ENCODE results near the gene MCM5.

The MCM5 gene

DNA sequence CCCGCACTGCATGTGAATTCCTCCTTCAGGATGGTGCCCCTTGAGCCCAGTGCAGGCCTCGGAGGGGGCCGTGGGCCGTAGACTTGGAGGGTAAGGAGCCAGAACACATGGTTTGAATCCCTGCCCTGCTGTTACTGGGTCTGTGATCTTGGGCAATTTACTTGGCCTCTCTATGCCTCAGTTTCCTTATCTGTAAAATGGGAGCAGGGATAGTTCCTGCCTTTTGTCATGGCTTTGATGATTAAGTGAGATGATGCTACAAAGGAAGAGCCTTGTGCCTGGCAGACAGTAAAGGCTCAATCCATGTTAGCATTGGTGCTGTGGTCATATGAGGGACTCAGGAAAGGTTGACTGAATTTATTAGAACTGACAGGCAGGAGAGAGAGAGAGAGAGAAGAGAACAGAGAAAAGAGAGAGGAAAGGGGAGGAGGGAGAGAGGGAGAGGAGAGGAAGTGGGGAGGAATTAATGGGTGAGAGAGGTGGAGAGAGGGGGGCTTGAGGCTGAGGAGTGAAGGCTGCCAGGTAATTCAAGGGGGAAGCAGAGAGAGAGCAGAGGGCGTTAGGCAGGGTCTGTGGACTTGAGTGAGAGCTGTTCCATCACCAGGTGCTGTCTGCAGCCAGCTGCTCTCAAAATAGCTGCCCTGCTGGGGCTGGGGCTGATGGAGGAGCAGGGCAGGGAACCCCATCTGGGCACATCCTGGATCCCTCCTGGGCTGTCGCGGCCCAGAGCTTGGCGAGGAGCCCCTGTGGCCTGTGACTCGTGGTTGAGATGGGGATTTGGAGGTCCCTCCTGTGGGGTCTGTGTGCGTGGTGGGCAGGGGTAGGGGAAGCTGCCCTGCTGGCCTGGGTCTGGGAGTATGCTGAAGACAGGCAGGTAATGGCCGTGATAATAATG, 44.1 kb downstream of the MCM5 start:
- TF ChIP-seq JUND (IDR thresholded peaks at IDR 0.05; ENCODE audit: low read depth) = no peak
- in situ Hi-C loops (cut with HindIII; ENCODE audit: low pct_unique_long_range_greater_than_20kb, low sequenced_read_pairs) = no loop called here

DNA sequence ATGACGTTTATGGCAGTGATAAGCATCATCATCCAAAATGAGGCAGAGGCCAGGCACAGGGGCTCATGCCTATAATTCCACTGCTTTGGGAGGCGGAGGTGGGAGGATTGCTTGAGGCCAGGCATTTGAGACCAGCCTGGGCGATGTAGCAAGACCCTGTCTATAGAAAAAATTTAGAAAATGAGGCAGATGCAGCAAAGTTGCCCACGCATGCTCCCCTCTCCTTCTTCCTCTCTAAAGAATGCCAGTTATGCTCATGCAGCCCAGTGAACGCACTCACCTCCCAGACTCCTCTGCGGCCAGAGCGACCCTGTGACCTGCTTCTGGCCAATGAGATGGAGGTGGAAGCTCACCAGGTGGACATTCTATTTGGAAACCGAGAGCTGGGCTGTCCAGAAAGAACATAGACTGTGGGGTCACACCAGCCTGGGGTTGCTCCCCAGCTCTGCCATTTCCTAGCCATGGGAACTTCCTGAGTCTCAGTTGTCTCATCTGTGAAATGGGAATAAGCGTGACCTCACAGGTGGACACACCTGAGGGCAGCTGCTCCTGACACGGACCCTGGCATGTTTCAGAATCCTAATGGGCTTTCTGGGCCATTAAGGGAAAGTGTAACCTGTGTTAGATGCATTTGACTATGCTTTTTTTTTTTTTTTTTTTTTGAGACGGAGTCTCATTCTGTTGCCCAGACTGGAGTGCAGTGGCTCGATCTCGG, 44.9 kb downstream of the MCM5 start:
- TF ChIP-seq JUND (IDR thresholded peaks at IDR 0.05; ENCODE audit: low read depth) = no peak
- DNase-seq (ENCODE audit: low read depth in 1 of 2, low spot score in 1 of 2) = no peak
- in situ Hi-C loops (cut with HindIII; ENCODE audit: low pct_unique_long_range_greater_than_20kb, low sequenced_read_pairs) = no loop called here

More for the DNA sequence above, 44.1 kb downstream of the MCM5 start:
- DNase-seq (ENCODE audit: low read depth in 1 of 2, low spot score in 1 of 2) = no peak

DNA sequence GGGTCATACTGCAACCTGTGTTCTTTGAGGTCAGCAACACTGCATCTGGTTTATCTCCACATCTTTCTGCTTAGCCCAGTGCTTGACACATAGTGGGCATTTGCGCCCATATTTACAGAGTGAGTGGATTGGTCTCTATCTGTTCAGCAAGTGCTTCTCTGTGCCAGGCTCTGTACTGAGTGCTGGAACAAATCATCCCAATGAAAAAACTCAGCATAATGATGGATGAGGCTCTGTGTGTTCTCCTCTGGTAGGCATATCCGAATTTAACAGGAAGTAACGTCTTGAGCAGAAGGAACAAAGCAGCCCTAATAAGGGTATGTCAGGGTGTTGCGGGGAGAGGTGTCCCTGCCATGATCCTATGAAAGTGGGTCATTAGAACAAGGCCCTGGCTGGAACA, 46.0 kb downstream of the MCM5 start:
- in situ Hi-C loops (cut with HindIII; ENCODE audit: low pct_unique_long_range_greater_than_20kb, low sequenced_read_pairs) = no loop called here
- no peak for TF ChIP-seq JUND (IDR thresholded peaks at IDR 0.05; ENCODE audit: low read depth)
- no peak for DNase-seq (ENCODE audit: low read depth in 1 of 2, low spot score in 1 of 2)

DNA sequence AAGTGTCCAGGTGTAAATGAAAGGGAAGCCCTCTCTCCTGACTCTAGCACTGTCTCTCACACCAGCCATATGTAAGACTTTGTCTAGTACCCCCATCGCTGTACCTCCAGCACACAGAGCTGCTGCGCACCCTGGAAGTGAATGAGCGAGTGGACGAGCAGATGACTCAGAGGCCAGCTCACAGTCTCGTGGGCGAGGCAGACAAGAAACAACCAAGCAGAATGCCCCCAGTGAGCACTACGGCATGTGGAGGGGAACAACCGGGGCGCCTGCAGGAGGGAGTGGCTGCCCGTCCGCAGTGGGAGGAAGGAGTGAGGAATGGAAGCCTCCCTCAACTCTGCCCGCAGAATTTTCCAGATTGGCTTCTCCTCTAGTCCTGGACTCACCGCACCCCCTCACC, 46.4 kb downstream of the MCM5 start:
- no peak for DNase-seq (ENCODE audit: low read depth in 1 of 2, low spot score in 1 of 2)
- no peak for TF ChIP-seq JUND (IDR thresholded peaks at IDR 0.05; ENCODE audit: low read depth)
- in situ Hi-C loops (cut with HindIII; ENCODE audit: low pct_unique_long_range_greater_than_20kb, low sequenced_read_pairs) = no loop called here

DNA sequence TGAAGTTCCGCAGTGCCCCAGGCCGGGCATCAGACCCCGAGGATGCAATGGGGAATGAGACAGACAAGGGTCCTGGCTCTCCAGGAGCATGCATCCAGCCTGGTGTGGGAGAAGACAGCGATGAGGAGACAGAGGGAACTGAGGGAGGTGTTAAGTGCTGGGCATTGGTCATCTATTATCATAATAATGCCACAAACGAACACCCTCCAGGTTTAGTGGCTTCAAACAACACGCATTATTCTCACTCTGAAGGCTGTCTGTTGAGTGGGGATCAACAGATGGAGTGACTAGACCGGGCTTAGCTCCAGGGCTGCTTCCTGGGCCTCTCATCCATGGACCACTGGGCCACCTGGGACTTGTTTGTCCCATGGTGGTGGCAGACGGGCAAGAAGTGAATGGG, 48.6 kb downstream of the MCM5 start:
- in situ Hi-C loops (cut with HindIII; ENCODE audit: low pct_unique_long_range_greater_than_20kb, low sequenced_read_pairs) = no loop called here
- no peak for DNase-seq (ENCODE audit: low read depth in 1 of 2, low spot score in 1 of 2)
- no peak for TF ChIP-seq JUND (IDR thresholded peaks at IDR 0.05; ENCODE audit: low read depth)

DNA sequence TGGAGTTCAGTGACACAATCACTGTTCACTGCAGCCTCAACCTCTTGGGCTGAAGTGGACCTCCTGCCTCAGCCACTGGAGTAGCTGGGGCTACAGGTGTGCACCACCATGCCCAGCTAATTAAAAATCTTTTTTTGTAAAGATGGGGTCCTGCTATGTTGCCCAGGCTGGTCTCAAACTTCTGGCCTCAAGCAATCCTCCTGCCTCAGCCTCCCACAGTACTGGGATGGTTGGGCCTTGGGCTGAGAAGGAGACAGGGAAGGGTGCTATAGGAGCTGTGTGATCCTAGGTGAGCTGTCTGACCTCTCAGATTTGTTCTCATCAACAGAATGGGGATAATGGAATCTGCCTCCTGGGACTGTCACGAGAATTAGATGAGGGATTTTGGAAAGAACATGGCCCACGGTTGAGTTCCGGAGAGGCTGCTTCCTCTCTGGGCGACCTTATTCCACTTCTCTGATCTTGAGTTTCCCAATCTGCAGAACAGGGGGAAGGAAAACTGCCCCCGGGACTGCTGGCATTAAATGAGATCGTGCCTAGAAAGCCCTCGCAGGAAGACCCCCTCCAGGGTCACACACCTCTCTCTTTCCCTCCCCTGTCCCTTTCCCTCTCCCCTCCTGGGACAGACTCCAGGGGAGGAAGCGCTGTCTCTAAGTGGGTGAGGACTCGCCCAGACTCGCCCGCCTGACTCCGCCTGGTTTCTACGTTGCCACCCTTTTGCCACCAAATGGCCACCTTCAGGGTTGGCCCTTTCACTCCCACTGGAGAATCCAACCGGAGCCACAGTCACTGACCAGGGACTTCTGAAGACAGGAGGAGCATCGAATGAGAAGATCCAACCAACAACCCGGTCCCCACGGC, 50.1 kb downstream of the MCM5 start:
- TF ChIP-seq JUND (IDR thresholded peaks at IDR 0.05; ENCODE audit: low read depth) = no peak
- DNase-seq (ENCODE audit: low read depth in 1 of 2, low spot score in 1 of 2) = no peak
- in situ Hi-C loops (cut with HindIII; ENCODE audit: low pct_unique_long_range_greater_than_20kb, low sequenced_read_pairs) = no loop called here

DNA sequence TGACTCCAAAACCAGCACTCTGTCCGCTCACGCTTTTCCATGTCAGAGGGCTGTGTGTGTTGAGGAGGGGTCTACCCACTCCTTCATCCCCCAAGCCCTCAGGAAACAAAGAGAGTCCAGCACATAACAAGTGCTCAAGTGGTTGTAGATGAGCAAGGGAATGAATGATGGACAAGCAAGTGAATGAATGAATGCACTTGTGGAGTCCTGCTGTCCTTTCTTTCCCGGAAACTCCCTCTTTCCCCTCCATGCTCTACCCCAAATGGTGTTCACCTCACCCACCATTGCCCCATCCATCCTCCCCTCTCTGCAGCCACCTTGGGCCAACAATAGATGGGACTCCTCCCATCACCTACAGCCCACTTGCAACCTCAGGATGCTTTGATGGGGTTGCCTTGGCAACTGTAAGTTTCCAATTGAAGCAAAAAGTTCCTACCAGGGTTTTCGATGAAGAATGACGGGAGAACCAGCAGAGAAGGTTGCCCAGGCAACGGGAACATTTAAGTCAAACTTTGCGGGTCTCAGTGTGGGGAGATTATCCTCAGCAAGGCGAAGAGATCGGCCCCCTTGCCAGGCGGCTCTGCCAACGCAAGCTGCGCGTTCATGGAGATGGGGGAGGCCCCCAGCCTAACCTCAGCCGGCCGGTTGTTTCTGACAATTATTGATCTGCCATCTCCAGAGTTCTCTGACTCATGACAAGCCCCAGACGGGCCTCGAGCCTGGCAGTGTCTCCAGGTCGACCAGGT, 51.1 kb downstream of the MCM5 start:
- no peak for TF ChIP-seq JUND (IDR thresholded peaks at IDR 0.05; ENCODE audit: low read depth)
- no peak for DNase-seq (ENCODE audit: low read depth in 1 of 2, low spot score in 1 of 2)
- in situ Hi-C loops (cut with HindIII; ENCODE audit: low pct_unique_long_range_greater_than_20kb, low sequenced_read_pairs) = no loop called here

DNA sequence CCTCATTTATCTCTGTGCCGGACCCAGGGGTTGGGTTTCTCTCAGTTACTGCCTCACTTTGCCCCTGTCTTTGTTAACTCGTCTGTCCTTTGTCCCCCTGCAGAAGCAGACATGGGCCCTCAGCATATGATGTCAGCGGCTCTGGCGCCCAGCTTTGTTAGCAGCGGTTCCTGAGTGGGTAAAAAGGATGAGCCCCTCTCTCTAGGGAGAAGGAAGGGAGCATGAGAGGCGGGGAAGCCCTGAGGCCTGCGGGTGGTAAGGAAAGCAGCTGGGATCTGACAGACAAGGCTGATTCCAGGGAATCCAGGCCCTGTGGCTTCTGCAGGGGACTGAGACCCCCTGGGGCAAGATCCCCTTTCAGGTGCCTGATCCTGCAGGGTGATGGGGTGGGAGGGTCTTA, 51.7 kb downstream of the MCM5 start:
- DNase-seq (ENCODE audit: low read depth in 1 of 2, low spot score in 1 of 2) = no peak
- in situ Hi-C loops (cut with HindIII; ENCODE audit: low pct_unique_long_range_greater_than_20kb, low sequenced_read_pairs) = no loop called here
- no peak for TF ChIP-seq JUND (IDR thresholded peaks at IDR 0.05; ENCODE audit: low read depth)

DNA sequence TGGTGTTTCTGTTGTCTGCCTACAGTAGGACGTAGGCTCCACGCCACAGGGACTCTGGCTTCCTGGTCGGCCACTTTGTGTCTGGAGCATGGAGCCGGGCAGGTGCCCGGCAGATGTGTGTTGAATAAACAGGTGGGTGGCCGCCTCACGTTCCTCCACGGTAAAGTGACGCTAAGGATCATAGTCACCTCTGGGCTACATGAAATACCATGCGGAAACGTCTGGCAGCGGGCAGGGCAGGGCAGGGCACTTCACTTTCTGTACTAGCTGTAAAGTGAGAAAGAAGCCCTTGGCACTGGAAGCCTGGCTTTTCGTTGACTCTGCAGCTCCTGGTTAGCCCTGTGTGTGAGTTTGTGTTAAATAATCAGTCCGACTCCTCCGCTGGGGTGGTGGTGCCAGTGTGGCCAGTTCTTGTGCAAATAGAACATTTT, 52.4 kb downstream of the MCM5 start:
- peak; percentile 58 to 88 for DNase-seq (ENCODE audit: low read depth in 1 of 2, low spot score in 1 of 2)
- in situ Hi-C loops (cut with HindIII; ENCODE audit: low pct_unique_long_range_greater_than_20kb, low sequenced_read_pairs) = no loop called here
- no peak for TF ChIP-seq JUND (IDR thresholded peaks at IDR 0.05; ENCODE audit: low read depth)

DNA sequence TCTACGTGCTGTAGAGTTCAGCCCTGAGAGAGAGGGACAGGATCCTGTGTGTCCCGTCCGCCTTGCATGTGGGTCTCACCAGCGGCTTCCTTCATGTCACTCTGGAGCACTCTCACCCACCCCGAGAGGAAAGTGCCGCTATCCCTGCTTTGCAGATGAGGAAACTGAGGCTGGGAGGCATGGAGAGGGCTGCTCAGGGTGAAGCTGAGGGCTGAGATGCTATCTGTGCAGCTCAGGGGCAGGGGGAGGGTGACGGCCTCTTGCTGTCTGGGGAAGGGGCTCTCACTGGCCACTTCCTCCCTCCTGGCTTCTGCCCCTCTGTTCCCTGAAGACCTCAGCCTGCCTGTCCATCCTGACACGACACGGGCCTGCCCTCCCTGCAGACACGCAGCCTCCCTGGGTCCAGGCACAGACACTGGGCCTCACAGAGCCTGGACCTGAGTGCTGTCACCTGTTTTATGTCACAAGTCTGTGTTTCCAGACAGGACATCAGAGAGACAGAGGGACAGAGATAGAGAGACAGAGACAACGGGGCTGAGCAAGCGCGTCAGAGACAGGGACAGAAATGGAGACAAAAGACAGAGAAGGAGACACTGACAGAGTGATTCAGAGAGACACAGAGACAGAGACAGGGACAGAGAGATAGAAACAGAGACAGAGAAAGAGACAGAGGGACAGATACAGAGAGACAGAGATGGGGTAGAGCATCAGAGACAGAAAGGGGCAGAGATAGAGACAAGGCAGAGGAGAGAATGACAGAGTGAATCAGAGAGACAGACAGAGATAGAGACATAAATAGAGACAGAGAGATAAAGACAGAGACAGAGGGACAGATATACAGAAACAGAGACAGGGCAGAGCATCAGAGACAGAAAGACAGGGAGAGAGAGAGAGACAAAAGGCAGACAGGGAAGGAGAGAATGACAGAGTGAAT, 53.1 kb downstream of the MCM5 start:
- in situ Hi-C loops (cut with HindIII; ENCODE audit: low pct_unique_long_range_greater_than_20kb, low sequenced_read_pairs) = no loop called here
- DNase-seq (ENCODE audit: low read depth in 1 of 2, low spot score in 1 of 2) = no peak
- TF ChIP-seq JUND (IDR thresholded peaks at IDR 0.05; ENCODE audit: low read depth) = no peak
